Measurements from ENCODE around the gene DSCAML1. TPM values are rescaled to one million over a fixed set of nuclear protein-coding genes. Genes with fewer than 3 reads are reported as not detected.

Gene DSCAML1
- total RNA-seq, 4 donors from 2014 or later = 2.9 to 5.8 (median 3.3) TPM

- 78% methylated on average over 5 of the region's 24 CpGs; no CpG with 5 or more reads in 1 of the 2 donors for WGBS, 2 donors (ENCODE audit: low coverage in 1 of 2)
- no peak overlapping the region for H3K27ac ChIP-seq
- TF ChIP-seq POLR2A (IDR thresholded peaks at IDR 0.05) (no peak), POLR2AphosphoS5 (IDR thresholded peaks at IDR 0.05) (no peak), CTCF (IDR thresholded peaks at IDR 0.05) (no peak)
- in situ Hi-C loops (cut with MboI; ENCODE audit: low pct_ligation_motif_present in 1 of 4, low pct_unique_long_range_greater_than_20kb in 1 of 4, low sequenced_read_pairs in 3 of 4) = no loop called here
- H3K4me3 ChIP-seq = no peak overlapping the region
- no peaks in the 10 kb centered on the region for H3K4me1 ChIP-seq
- no peaks in the 10 kb centered on the region for H3K27me3 ChIP-seq
- DNase-seq = no peak
- H3K9me3 ChIP-seq = no peaks in the 10 kb centered on the region
- intact Hi-C loops (cut with DNase I; ENCODE audit: low total_unique reads) = no loop called here
- no peaks in the 10 kb centered on the region for H3K36me3 ChIP-seq
Measured at GRCh38 chr11:117524468-117525183, 272.4 kb downstream of the DSCAML1 start.

- H3K27ac ChIP-seq = no peak overlapping the region
- H3K4me1 ChIP-seq = no peaks in the 10 kb centered on the region
- intact Hi-C loops (cut with DNase I; ENCODE audit: low total_unique reads) = no loop called here
- no peaks in the 10 kb centered on the region for H3K36me3 ChIP-seq
- no peak for DNase-seq
- 68% methylated on average over 3 of the region's 3 CpGs; no CpG with 5 or more reads in 1 of the 2 donors for WGBS, 2 donors (ENCODE audit: low coverage in 1 of 2)
- H3K9me3 ChIP-seq = no peaks in the 10 kb centered on the region
- in situ Hi-C loops (cut with MboI; ENCODE audit: low pct_ligation_motif_present in 1 of 4, low pct_unique_long_range_greater_than_20kb in 1 of 4, low sequenced_read_pairs in 3 of 4) = no loop called here
- TF ChIP-seq POLR2A (IDR thresholded peaks at IDR 0.05) (no peak), CTCF (IDR thresholded peaks at IDR 0.05) (no peak), EP300 (IDR thresholded peaks at IDR 0.05; ENCODE audit: low read depth) (no peak), POLR2AphosphoS5 (IDR thresholded peaks at IDR 0.05) (no peak)
- no peak overlapping the region for H3K4me3 ChIP-seq
- no peaks in the 10 kb centered on the region for H3K27me3 ChIP-seq
Measured at GRCh38 chr11:117523680-117524079, 273.3 kb downstream of the DSCAML1 start.

GRCh38 chr11:117521974-117522373 lies 275.0 kb downstream of the DSCAML1 start:
- no peak overlapping the region for H3K27ac ChIP-seq
- no peaks in the 10 kb centered on the region for H3K4me1 ChIP-seq
- WGBS, 2 donors (ENCODE audit: low coverage in 1 of 2) = 82 to 94% methylated on average over 2 to 4 of the region's 4 CpGs
- no peak overlapping the region for H3K4me3 ChIP-seq
- no peak for DNase-seq
- intact Hi-C loops (cut with DNase I; ENCODE audit: low total_unique reads) = no loop called here
- no peaks in the 10 kb centered on the region for H3K27me3 ChIP-seq
- H3K36me3 ChIP-seq = no peaks in the 10 kb centered on the region
- in situ Hi-C loops (cut with MboI; ENCODE audit: low pct_ligation_motif_present in 1 of 4, low pct_unique_long_range_greater_than_20kb in 1 of 4, low sequenced_read_pairs in 3 of 4) = no loop called here
- TF ChIP-seq CTCF (IDR thresholded peaks at IDR 0.05) = no peak
- no peak for TF ChIP-seq EP300 (IDR thresholded peaks at IDR 0.05; ENCODE audit: low read depth)
- no peak for TF ChIP-seq POLR2AphosphoS5 (IDR thresholded peaks at IDR 0.05)
- TF ChIP-seq POLR2A (IDR thresholded peaks at IDR 0.05) = no peak
- H3K9me3 ChIP-seq = no peaks in the 10 kb centered on the region

GRCh38 chr11:117520966-117521365 lies 276.1 kb downstream of the DSCAML1 start:
- Histone ChIP-seq H3K4me1 (no peaks in the 10 kb centered on the region), H3K36me3 (no peaks in the 10 kb centered on the region), H3K27me3 (no peaks in the 10 kb centered on the region), H3K9me3 (no peaks in the 10 kb centered on the region), H3K4me3 (no peak overlapping the region), H3K27ac (no peak overlapping the region)
- DNase-seq = no peak
- 88 to 90% methylated on average over 15 to 21 of the region's 21 CpGs for WGBS, 2 donors (ENCODE audit: low coverage in 1 of 2)
- intact Hi-C loops (cut with DNase I; ENCODE audit: low total_unique reads) = no loop called here
- TF ChIP-seq POLR2AphosphoS5 (IDR thresholded peaks at IDR 0.05) (no peak), CTCF (IDR thresholded peaks at IDR 0.05) (no peak), EP300 (IDR thresholded peaks at IDR 0.05; ENCODE audit: low read depth) (no peak), POLR2A (IDR thresholded peaks at IDR 0.05) (no peak)
- in situ Hi-C loops (cut with MboI; ENCODE audit: low pct_ligation_motif_present in 1 of 4, low pct_unique_long_range_greater_than_20kb in 1 of 4, low sequenced_read_pairs in 3 of 4) = no loop called here
